HL-60 (cell line): ENCODE results near the gene PLS3.

Experiments
- DNase-seq, 2 experiments: peaks; one replicate each; pipeline ENCODE4 v3.0.0-alpha.2; 2010 to 2020; ENCODE audit warnings: low read depth in 1 of 2, low spot score in 1 of 2
- H3K27ac ChIP-seq: fragments of 250-450 bp; sonication (Bioruptor Pico); replicated peaks from 2 replicates; pipeline ENCODE4 v1.5.1; 2020; ENCODE audit warnings: mild to moderate bottlenecking, moderate library complexity
- H3K27me3 ChIP-seq: fragments of 250-450 bp; sonication (Bioruptor Pico); 2 replicates; pipeline ENCODE4 v1.5.1; 2021; ENCODE audit warnings: mild to moderate bottlenecking, moderate library complexity; ENCODE audit not compliant: insufficient read depth, poor library complexity, severe bottlenecking
- H3K4me3 ChIP-seq: replicated peaks from 2 replicates; pipeline ENCODE4 v1.5.1; 2011; ENCODE audit warnings: mild to moderate bottlenecking, control low read depth, low read length; ENCODE audit not compliant: insufficient read depth
- CTCF ChIP-seq: IDR thresholded peaks from one replicate; pipeline ENCODE4 v1.5.1; 2011; ENCODE audit warnings: low read length, control low read depth, inconsistent platforms; ENCODE audit not compliant: insufficient read depth
- GABPA ChIP-seq: IDR thresholded peaks from 2 replicates; pipeline ENCODE4 v1.6.1; 2012; ENCODE audit warnings: low read depth
- POLR2AphosphoS5 ChIP-seq: IDR thresholded peaks from 2 replicates; pipeline ENCODE4 v1.6.1; 2012; ENCODE audit warnings: low read depth
- REST ChIP-seq: IDR thresholded peaks from 2 replicates; pipeline ENCODE4 v1.6.1; 2012; ENCODE audit warnings: low read depth; ENCODE audit not compliant: insufficient replicate concordance
- SPI1 ChIP-seq: IDR thresholded peaks from 2 replicates; pipeline ENCODE4 v1.6.1; 2012; ENCODE audit warnings: low read depth, mild to moderate bottlenecking, borderline replicate concordance

PLS3 gene

GRCh38 chrX:115665122-115665521 is 104.1 kb downstream of the PLS3 start:
- H3K27ac ChIP-seq, result no peak overlapping the region
- H3K27me3 ChIP-seq, result no peaks in the 10 kb centered on the region
- TF ChIP-seq REST (no peak), POLR2AphosphoS5 (no peak), CTCF (no peak), SPI1 (no peak), GABPA (no peak)
- DNase-seq, result no peak
- H3K4me3 ChIP-seq, result no peak overlapping the region

- DNase-seq, result no peak
- no peak overlapping the region for H3K27ac ChIP-seq
- H3K4me3 ChIP-seq, result no peak overlapping the region
- TF ChIP-seq GABPA (no peak), SPI1 (no peak), REST (no peak), CTCF (no peak), POLR2AphosphoS5 (no peak)
- no peaks in the 10 kb centered on the region for H3K27me3 ChIP-seq
These were observed 118.5 kb downstream of the PLS3 start for GRCh38 chrX:115679460-115679859.

- Histone ChIP-seq H3K27ac (no peak overlapping the region), H3K4me3 (no peak overlapping the region), H3K27me3 (no peaks in the 10 kb centered on the region)
- no peak for DNase-seq
- no peak for TF ChIP-seq CTCF
- TF ChIP-seq POLR2AphosphoS5, result no peak
- no peak for TF ChIP-seq SPI1
- TF ChIP-seq REST, result no peak
- no peak for TF ChIP-seq GABPA
These were observed 126.6 kb downstream of the PLS3 start for GRCh38 chrX:115687595-115687994.
